ENCODE results near the gene TUBA4B.
"Not testable (repeated sequence)": the region's sequence is repeated elsewhere in the genome, so short reads cannot be mapped to it uniquely, and the experiment has no call there.

TUBA4B gene

GRCh38 chr2:219300022-219300421 is 47.0 kb downstream of the TUBA4B start:
- TF ChIP-seq CTCF (conservative IDR thresholded peaks at IDR 0.05; ENCODE audit: low read length), result no peak
- DNase-seq (ENCODE audit: low read depth), result no peak
- no peak overlapping the region for H3K4me3 ChIP-seq (ENCODE audit: low read length)

- no peak for TF ChIP-seq CTCF (conservative IDR thresholded peaks at IDR 0.05; ENCODE audit: low read length)
- H3K4me3 ChIP-seq (ENCODE audit: low read length), result no peak overlapping the region
- no peak for DNase-seq (ENCODE audit: low read depth)
Observed at GRCh38 chr2:219302412-219302968, 49.4 kb downstream of the TUBA4B start.

GRCh38 chr2:219304223-219304622 is 51.2 kb downstream of the TUBA4B start:
- no peak overlapping the region for H3K4me3 ChIP-seq (ENCODE audit: low read length)
- no peak for TF ChIP-seq CTCF (conservative IDR thresholded peaks at IDR 0.05; ENCODE audit: low read length)
- no peak for DNase-seq (ENCODE audit: low read depth)

GRCh38 chr2:219306047-219306446 is 53.0 kb downstream of the TUBA4B start:
- no peak for DNase-seq (ENCODE audit: low read depth)
- TF ChIP-seq CTCF (conservative IDR thresholded peaks at IDR 0.05; ENCODE audit: low read length), result no peak
- H3K4me3 ChIP-seq (ENCODE audit: low read length), result no peak overlapping the region

GRCh38 chr2:219308142-219309101 is 55.4 kb downstream of the TUBA4B start:
- TF ChIP-seq CTCF (conservative IDR thresholded peaks at IDR 0.05; ENCODE audit: low read length), result no peak
- H3K4me3 ChIP-seq (ENCODE audit: low read length), result peak overlapping the region; percentile 50
- DNase-seq (ENCODE audit: low read depth), result peak; percentile 52

GRCh38 chr2:219309278-219309677 is 56.2 kb downstream of the TUBA4B start, which contains the start of gene PTPRN:
PTPRN (minus strand) TSS chr2:219309401; CDS start chr2:219309332, 69 bp downstream.
- DNase-seq (ENCODE audit: low read depth), result peak; percentile 40
- no peak for TF ChIP-seq CTCF (conservative IDR thresholded peaks at IDR 0.05; ENCODE audit: low read length)
- peak within 1 kb of the TSS; percentile 50 for H3K4me3 ChIP-seq (ENCODE audit: low read length)

GRCh38 chr2:219312683-219313263 is 59.7 kb downstream of the TUBA4B start:
- DNase-seq (ENCODE audit: low read depth); H3K4me3 ChIP-seq (ENCODE audit: low read length): not testable (repeated sequence)
